ENCODE data around the gene SAMM50.

The SAMM50 gene

DNA sequence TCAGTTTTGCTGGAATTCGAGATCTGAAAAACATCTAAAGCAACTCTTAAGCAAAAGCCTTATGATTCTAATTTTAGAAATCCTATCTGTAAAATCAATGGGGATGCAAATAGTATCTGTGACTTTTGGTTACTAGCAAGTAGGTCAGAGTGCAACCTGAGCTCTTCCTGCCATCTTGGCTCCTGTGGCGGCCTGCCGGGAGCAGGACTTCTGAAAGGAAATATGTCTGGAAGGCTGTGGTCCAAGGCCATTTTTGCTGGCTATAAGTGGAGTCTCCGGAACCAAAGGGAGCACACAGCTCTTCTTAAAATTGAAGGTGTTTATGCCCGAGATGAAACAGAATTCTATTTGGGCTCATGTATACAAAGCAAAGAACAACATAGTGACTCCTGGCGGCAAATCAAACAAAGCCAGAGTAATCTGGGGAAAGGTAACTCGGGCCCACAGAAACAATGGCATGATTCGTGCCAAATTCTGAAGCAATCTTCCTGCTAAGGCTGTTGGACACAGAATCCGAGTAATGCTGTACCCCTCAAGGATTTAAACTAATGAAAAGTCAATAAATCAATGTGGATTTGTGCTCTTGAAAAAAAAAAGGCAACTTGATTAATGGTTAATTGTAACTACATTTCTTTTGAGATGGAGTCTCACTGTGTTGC, 1.7 kb downstream of the SAMM50 start:
- FAIRE-seq (no peak), DNase-seq (ENCODE audit: insufficient read length, low spot score) (no peak)
- TF ChIP-seq POU2F2 (IDR thresholded peaks at IDR 0.05; ENCODE audit: low read depth, low read length) (no peak), PAX5 (IDR thresholded peaks at IDR 0.05; ENCODE audit: insufficient read depth, low read length, severe bottlenecking) (no peak), TAF1 (IDR thresholded peaks at IDR 0.05; ENCODE audit: low read depth, low read length) (no peak), POLR2AphosphoS5 (IDR thresholded peaks at IDR 0.05; ENCODE audit: low read depth, low read length) (no peak), SPI1 (IDR thresholded peaks at IDR 0.05; ENCODE audit: low read depth, low read length) (no peak), POLR2A (IDR thresholded peaks at IDR 0.05; ENCODE audit: low read depth, low read length) (no peak)

DNA sequence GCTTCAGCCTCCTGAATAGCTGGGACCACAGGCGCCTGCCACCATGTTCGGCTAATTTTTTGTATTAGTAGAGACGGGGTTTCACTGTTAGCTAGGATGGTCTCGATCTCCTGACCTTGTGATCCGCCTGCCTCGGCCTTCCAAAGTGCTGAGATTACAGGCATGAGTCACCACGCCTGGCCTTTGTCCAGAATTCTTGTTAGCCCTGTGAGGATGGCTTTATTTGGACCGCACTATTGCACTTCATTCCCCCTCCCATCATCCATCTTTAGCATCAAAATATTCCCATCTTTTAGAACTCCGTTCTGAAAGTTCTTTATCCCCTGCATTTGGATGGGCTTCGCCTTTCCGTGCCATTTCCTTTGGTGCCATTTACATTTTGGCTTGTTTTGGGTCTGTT, 2.6 kb downstream of the SAMM50 start:
- FAIRE-seq (no peak), DNase-seq (ENCODE audit: insufficient read length, low spot score) (no peak)
- TF ChIP-seq PAX5 (IDR thresholded peaks at IDR 0.05; ENCODE audit: insufficient read depth, low read length, severe bottlenecking) (no peak), POLR2A (IDR thresholded peaks at IDR 0.05; ENCODE audit: low read depth, low read length) (no peak), SPI1 (IDR thresholded peaks at IDR 0.05; ENCODE audit: low read depth, low read length) (no peak), TAF1 (IDR thresholded peaks at IDR 0.05; ENCODE audit: low read depth, low read length) (no peak), POLR2AphosphoS5 (IDR thresholded peaks at IDR 0.05; ENCODE audit: low read depth, low read length) (no peak)

DNA sequence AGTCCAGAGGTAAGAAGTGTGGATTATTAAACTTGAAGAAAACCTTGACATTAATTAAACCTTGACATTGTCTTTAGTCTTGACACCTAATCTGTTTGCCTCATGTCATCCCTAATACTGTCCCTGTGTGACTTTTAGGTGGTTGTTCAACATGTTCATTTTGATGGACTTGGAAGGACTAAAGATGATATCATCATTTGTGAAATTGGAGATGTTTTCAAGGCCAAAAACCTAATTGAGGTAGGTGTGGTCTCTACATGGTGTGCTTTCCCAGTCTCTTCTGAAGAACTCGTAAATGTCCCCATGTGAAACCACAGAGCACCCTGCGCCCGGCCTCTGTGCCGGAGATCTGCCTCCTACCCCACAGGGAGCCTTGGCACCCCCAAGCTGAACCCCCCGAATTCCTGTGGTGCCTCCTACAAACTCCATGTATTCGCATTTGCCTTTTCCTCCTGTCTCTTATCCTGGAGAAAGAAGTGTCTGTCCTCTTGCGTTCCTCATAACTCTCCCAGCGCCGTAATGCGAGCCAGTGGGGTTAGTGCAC, 9.1 kb downstream of the SAMM50 start:
- FAIRE-seq (no peak), DNase-seq (ENCODE audit: insufficient read length, low spot score) (no peak)
- TF ChIP-seq SPI1 (IDR thresholded peaks at IDR 0.05; ENCODE audit: low read depth, low read length) (no peak), PAX5 (IDR thresholded peaks at IDR 0.05; ENCODE audit: insufficient read depth, low read length, severe bottlenecking) (no peak), POLR2AphosphoS5 (IDR thresholded peaks at IDR 0.05; ENCODE audit: low read depth, low read length) (no peak), TAF1 (IDR thresholded peaks at IDR 0.05; ENCODE audit: low read depth, low read length) (no peak), POU2F2 (IDR thresholded peaks at IDR 0.05; ENCODE audit: low read depth, low read length) (no peak), POLR2A (IDR thresholded peaks at IDR 0.05; ENCODE audit: low read depth, low read length) (no peak)

DNA sequence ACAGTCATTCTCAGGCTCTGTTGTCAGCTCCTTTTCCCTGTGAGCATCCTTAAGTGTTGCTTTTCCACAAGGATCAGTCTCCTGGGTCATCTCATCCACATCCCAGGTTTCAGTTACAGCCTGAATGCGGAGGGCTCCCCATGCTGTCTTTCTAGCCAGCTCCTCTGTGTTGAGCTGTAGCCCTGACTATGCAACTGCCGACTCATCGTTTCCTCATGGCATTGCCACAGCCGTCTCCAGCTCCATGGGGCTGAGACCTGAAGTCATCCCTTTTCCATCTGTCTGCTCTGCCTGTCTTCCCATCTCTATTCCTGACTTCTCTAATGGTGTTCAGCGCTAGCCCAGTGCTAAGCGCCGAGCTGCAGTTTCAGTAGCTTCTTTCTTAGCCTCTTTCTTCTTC, 11.8 kb downstream of the SAMM50 start:
- FAIRE-seq = no peak
- TF ChIP-seq POU2F2 (IDR thresholded peaks at IDR 0.05; ENCODE audit: low read depth, low read length) (no peak), POLR2AphosphoS5 (IDR thresholded peaks at IDR 0.05; ENCODE audit: low read depth, low read length) (no peak), POLR2A (IDR thresholded peaks at IDR 0.05; ENCODE audit: low read depth, low read length) (no peak), TAF1 (IDR thresholded peaks at IDR 0.05; ENCODE audit: low read depth, low read length) (no peak), SPI1 (IDR thresholded peaks at IDR 0.05; ENCODE audit: low read depth, low read length) (no peak), PAX5 (IDR thresholded peaks at IDR 0.05; ENCODE audit: insufficient read depth, low read length, severe bottlenecking) (no peak)

GRCh38 chr22:43968614-43969013, 13.4 kb downstream of the SAMM50 start:
- no peak for TF ChIP-seq TAF1 (IDR thresholded peaks at IDR 0.05; ENCODE audit: low read depth, low read length)
- TF ChIP-seq POLR2A (IDR thresholded peaks at IDR 0.05; ENCODE audit: low read depth, low read length) = no peak
- TF ChIP-seq PAX5 (IDR thresholded peaks at IDR 0.05; ENCODE audit: insufficient read depth, low read length, severe bottlenecking) = no peak
- no peak for TF ChIP-seq POU2F2 (IDR thresholded peaks at IDR 0.05; ENCODE audit: low read depth, low read length)
- no peak for TF ChIP-seq POLR2AphosphoS5 (IDR thresholded peaks at IDR 0.05; ENCODE audit: low read depth, low read length)
- TF ChIP-seq SPI1 (IDR thresholded peaks at IDR 0.05; ENCODE audit: low read depth, low read length) = no peak
- FAIRE-seq (no peak), DNase-seq (ENCODE audit: insufficient read length, low spot score) (no peak)

More for the DNA sequence above, 11.8 kb downstream of the SAMM50 start:
- no peak for DNase-seq (ENCODE audit: insufficient read length, low spot score)

DNA sequence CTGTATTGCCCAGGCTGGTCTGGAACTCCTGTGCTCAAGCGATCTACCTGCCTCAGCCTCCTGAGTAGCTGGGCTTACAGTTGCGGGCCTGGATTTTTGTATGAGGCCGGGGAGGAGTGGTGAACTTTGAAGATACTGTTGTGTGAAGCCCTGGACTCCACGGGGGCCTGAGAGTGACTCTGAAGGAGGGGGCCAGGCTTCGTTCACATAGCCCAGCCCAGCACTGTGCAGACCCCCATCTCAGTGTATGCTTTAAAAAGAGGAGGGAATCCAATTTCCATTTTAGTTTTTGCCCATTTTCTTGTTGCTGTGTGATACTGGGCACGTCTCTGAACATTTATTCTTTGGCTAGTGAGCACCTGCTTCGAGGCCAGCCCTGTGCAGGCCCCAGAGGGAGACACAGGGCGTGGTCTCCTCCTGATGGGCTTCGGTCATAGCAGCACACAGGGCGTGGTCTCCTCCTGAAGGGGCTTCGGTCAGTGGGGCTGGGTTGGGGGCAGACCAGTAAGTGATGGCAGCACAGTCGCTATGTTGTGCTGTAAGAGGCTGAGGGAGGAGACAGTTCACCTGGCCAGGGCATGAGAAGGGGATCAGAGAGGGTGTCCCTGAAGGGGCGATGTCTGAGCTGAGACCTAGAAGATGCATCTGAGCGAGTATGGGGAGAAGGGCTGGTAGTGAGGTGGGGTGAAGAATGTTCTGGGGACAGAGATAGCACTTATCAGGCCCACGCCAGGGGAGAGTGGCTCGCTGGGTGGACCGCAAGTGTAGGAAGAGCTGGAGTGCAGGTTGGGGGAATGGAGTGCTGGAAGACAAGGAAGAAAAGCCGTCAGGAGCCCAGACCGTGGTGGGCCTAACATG, 14.0 kb downstream of the SAMM50 start:
- no peak for DNase-seq (ENCODE audit: insufficient read length, low spot score)
- no peak for FAIRE-seq
- TF ChIP-seq TAF1 (IDR thresholded peaks at IDR 0.05; ENCODE audit: low read depth, low read length) (no peak), POLR2A (IDR thresholded peaks at IDR 0.05; ENCODE audit: low read depth, low read length) (no peak), SPI1 (IDR thresholded peaks at IDR 0.05; ENCODE audit: low read depth, low read length) (no peak), POLR2AphosphoS5 (IDR thresholded peaks at IDR 0.05; ENCODE audit: low read depth, low read length) (no peak), POU2F2 (IDR thresholded peaks at IDR 0.05; ENCODE audit: low read depth, low read length) (no peak)

- FAIRE-seq = no peak
- DNase-seq (ENCODE audit: insufficient read length, low spot score) = no peak
- TF ChIP-seq TAF1 (IDR thresholded peaks at IDR 0.05; ENCODE audit: low read depth, low read length) = no peak
- TF ChIP-seq PAX5 (IDR thresholded peaks at IDR 0.05; ENCODE audit: insufficient read depth, low read length, severe bottlenecking) = no peak
- TF ChIP-seq POU2F2 (IDR thresholded peaks at IDR 0.05; ENCODE audit: low read depth, low read length) = no peak
- no peak for TF ChIP-seq POLR2AphosphoS5 (IDR thresholded peaks at IDR 0.05; ENCODE audit: low read depth, low read length)
- no peak for TF ChIP-seq POLR2A (IDR thresholded peaks at IDR 0.05; ENCODE audit: low read depth, low read length)
- TF ChIP-seq SPI1 (IDR thresholded peaks at IDR 0.05; ENCODE audit: low read depth, low read length) = no peak
Observed at GRCh38 chr22:43969989-43970755, 14.9 kb downstream of the SAMM50 start.

DNA sequence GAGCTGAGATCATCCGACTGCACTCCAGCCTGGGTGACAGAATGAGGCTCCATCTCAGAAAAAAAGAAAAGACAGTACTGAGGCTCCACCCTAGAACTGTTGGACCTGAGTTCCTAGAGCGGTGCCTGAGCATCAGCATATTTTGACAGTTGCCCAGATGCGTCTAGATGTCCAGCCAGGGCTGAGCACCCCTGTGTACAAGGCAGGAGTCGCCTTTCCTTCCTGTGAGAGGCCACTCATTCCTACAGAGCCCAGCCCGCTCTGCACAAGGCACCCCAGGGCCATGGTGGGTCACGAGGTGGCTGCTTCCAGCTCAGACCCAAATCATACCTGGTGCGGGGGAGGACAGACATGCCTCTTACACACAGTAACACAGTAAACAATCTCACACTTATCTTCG, 15.9 kb downstream of the SAMM50 start:
- DNase-seq (ENCODE audit: insufficient read length, low spot score) (no peak), FAIRE-seq (no peak)
- TF ChIP-seq POU2F2 (IDR thresholded peaks at IDR 0.05; ENCODE audit: low read depth, low read length) (no peak), POLR2A (IDR thresholded peaks at IDR 0.05; ENCODE audit: low read depth, low read length) (no peak), SPI1 (IDR thresholded peaks at IDR 0.05; ENCODE audit: low read depth, low read length) (no peak), PAX5 (IDR thresholded peaks at IDR 0.05; ENCODE audit: insufficient read depth, low read length, severe bottlenecking) (no peak), POLR2AphosphoS5 (IDR thresholded peaks at IDR 0.05; ENCODE audit: low read depth, low read length) (no peak), TAF1 (IDR thresholded peaks at IDR 0.05; ENCODE audit: low read depth, low read length) (no peak)

Measured in GM12891 (cell line).